ENCODE data around the gene SPDYE4. TPM values are rescaled to one million over a fixed set of nuclear protein-coding genes. Genes with fewer than 3 reads are reported as not detected.

SPDYE4 gene
- total RNA-seq, 4 donors from 2014 or later = not detected

DNA sequence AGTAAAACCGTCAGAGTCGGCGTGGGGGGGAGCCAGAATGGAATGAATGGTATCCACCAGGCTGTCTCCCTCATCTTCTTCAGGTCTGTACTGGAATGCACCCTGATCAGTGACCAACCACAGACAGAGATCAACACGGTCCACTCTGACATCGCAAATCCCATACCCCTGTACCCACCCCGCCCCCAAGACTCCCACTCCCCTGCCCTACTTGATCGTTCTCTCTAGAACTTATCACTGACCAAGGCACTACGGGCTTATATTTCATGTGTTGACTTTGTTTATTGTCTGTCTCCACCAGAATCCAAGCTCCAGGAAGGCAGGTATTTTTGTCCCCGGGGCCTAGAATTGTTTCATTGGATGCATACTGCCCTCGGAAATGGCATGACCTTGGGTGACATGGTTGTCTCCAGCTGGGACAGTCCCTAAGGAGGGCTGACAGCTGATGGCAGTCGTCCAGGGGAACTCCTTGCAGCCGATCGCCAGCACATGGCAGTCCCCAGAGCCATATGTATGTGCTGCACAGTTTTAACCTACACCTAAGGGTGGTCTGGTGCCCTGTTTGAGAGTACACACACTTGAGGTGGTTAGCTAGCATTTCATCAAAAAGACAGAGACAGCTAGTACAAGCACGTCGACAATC, 41.3 kb upstream of the SPDYE4 start:
- TF ChIP-seq, protein P1, sequence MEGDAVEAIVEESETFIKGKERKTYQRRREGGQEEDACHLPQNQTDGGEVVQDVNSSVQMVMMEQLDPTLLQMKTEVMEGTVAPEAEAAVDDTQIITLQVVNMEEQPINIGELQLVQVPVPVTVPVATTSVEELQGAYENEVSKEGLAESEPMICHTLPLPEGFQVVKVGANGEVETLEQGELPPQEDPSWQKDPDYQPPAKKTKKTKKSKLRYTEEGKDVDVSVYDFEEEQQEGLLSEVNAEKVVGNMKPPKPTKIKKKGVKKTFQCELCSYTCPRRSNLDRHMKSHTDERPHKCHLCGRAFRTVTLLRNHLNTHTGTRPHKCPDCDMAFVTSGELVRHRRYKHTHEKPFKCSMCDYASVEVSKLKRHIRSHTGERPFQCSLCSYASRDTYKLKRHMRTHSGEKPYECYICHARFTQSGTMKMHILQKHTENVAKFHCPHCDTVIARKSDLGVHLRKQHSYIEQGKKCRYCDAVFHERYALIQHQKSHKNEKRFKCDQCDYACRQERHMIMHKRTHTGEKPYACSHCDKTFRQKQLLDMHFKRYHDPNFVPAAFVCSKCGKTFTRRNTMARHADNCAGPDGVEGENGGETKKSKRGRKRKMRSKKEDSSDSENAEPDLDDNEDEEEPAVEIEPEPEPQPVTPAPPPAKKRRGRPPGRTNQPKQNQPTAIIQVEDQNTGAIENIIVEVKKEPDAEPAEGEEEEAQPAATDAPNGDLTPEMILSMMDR (IDR thresholded peaks at IDR 0.05; ENCODE audit: low read depth) = no peak

DNA sequence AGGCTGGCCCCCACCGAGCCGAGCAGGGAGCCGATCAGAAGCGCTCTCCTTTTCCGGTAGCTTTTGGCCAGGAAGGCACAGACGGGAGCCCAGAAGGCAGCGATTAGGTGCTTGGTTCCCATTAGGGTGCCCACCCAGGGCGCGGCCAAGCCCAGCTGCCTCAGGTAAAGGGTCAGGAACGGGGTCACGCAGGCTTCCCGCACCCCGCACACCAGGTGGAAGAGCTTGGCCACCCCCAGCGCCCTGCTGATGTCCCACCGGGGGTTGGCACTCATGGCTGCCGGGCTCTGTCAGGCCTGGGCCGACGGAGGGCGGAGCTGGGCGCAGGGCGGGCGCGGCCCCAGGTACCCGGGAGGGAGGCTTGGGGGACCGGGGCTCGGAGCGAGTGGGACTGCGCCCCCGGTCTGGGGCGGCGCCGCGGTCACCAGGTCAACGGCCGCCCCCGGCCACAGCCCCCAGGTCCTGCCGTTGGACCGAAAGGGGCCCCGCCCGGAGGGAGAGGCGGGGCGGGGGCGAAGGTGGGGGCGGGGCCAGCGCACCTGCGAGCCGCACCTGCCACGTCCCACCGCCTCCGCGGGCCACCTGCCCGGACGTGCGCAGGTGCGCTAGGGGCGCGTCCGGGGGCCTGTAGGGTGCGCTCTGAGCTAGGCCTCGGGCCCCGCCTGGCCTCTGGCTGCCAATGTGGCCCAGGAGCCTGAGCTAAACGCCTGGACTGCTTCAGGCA, 40.7 kb upstream of the SPDYE4 start, which contains the start of gene MFSD6L:
TSS of gene MFSD6L (minus strand) at position 520 of the 724 bp plus-strand sequence. CDS start at position 275, 245 bp downstream.
- TF ChIP-seq, protein P1 (IDR thresholded peaks at IDR 0.05; ENCODE audit: low read depth) = no peak

DNA sequence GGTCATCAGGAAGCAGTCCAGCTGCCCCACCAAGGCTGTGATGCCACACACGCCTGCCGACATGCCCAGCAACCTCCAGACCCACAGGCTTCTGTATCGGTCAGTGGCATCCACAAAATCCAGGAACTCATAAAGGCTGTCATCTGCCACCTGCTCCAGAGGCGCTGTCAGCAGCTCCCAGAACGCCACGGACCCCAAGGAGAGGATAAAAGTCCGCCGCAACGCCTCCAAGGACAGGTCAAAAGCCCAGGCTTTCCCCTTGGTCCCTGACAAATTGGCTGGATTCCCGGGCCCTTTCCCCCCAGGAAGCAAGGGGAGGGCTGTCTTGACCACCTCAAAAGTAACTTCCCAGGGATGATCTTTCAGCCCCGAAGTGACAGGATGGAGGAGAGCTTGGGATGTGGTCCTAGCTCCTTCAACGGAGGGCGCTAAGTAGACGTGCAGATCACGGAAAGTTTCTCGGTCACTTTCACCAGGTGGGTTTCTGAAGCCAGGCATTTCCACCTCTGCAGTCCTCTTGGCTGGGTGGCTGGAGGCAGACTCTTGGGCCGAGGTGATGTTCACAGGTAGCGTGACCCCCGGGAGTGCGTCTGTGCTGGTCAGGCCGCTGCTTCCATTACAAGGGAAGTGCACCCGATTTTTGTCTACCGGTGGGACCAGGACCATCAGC, 40.0 kb upstream of the SPDYE4 start:
- TF ChIP-seq, protein P1 (IDR thresholded peaks at IDR 0.05; ENCODE audit: low read depth) = no peak

DNA sequence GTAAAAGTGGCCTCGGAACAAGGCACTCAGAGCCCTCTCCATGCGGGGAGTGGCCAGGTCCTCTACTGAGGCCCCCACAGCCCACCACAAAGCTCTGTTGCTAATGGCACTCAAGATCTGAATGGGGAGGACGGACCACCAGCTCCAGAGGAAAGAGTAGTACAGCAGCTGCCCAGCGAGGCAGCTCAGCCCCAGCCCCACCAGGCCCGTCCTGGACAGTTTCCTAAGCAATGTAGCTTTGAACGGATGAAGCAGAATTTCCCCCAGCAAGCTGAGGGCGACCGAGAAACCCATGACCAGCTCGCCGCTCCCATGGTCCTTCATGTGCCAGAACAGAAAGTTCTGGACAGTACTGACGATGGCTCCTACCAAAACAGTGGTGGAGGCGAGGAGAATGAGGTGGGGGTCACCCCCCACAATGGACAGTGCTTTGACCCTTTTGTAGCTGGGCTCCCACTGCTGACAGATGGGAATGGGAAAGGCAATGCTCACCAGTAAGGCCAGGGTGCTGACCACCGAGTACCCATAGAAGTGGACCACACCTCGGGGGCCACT, 39.4 kb upstream of the SPDYE4 start:
- TF ChIP-seq, protein P1 (IDR thresholded peaks at IDR 0.05; ENCODE audit: low read depth) = no peak

DNA sequence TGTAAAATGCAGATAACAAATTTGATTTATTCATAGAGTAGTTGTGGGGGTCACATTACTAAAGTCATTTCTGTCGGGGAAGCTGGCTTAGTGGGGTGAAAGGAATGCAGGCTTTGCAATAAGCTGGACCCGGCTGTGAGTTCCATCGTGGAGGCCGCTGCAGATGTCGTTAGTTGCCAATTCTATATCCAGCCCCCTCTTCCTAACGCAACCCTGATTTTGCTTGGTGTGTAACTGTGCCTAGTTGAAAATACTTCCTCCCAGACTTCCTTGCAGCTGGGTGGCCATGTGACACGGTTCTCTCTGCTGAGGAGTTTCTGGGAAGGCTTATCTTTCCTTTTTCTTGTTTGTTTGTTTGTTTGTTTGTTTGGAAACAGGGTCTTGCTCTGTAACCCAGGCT, 36.3 kb upstream of the SPDYE4 start:
- TF ChIP-seq, protein P1 (IDR thresholded peaks at IDR 0.05; ENCODE audit: low read depth) = no peak

DNA sequence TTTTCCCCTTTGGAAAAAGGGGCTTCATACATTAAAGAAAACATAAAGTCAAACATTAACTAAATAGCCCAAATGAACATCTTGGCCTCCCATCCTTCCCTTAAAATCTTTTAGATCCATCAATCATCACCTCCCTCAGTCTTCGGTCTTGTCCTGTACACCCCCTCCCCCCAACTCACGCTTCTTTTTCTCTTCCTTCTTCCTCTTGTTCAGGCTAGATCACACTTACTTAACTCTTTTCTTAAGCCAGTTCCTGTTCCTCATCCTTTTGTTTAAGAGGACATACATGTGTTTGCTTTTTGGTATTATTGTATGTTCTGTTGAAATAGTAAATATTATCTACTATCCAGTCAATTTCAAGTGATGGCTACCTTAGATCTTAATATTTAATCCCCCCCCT, 35.3 kb upstream of the SPDYE4 start:
- TF ChIP-seq, protein P1 (IDR thresholded peaks at IDR 0.05; ENCODE audit: low read depth) = no peak

DNA sequence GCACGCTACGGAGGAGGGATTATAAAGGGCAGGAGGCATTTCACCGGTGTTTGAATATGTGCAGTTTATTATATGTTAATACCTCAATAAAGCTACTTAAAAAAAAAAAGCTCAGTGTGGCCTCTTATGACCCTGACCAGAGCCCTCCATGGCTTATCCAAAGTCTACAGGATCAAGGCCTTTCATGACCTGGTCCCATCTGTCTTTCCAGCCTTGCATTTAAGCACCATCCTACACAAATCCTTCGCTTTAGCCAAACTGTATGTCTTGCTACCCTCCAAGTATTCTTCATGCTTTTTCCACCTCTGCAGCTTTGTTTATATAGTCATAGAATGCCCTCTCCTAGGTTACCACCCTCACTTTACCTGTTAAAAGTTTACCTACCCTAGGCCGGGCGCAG, 34.3 kb upstream of the SPDYE4 start:
- TF ChIP-seq, protein P1 (IDR thresholded peaks at IDR 0.05; ENCODE audit: low read depth) = no peak

Measured in subcutaneous adipose tissue (tissue), 4 donors.